HG03354 (cell line): ENCODE results near the gene TDRD12.
"Not testable (repeated sequence)": the region's sequence is repeated elsewhere in the genome, so short reads cannot be mapped to it uniquely, and the experiment has no call there.

Experiments
- ATAC-seq: cut with Tn5 transposase; IDR thresholded peaks from one replicate; pipeline ENCODE4 v1.9.1; 2021; ENCODE audit warnings: mild to moderate bottlenecking; ENCODE audit not compliant: unreplicated experiment, poor library complexity, severe bottlenecking

TDRD12 gene

DNA sequence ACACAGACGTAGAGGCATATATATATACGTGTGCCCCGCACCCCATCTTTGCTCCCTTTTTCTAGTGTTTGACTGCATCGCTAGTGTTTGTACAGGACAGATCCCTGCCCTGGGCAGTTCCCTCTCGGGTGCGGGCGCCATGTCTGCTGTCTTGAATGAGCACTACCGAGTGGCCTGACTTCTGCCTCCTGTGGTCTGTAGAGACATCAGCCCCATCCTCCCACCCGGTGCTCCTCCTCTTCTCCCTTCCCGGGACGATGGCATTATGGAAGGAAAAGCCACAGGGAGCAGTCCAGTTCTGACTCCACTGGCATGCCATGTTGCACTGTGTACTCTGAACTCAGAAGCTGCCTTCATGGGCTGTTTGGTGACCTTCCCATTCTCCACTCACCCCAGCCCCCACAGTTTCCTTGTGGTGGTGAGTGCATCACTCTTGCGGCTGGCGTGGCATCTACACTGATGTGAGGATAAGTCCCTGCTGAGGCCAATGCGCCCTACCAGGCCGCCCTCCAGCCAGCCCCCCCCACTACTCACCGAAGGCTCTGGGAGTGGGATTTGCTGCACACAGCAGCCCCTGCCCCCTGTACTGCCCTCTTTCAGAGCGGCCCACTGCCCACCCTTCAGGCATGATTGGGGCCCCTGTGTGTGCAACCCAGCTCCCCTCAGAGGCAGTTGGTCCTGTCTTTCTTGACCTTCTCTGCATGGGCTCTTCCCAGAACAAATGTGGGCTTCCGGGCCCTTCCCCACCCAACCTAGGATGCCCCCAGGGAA is 25.2 kb downstream of the TDRD12 start:
- no peak for ATAC-seq

DNA sequence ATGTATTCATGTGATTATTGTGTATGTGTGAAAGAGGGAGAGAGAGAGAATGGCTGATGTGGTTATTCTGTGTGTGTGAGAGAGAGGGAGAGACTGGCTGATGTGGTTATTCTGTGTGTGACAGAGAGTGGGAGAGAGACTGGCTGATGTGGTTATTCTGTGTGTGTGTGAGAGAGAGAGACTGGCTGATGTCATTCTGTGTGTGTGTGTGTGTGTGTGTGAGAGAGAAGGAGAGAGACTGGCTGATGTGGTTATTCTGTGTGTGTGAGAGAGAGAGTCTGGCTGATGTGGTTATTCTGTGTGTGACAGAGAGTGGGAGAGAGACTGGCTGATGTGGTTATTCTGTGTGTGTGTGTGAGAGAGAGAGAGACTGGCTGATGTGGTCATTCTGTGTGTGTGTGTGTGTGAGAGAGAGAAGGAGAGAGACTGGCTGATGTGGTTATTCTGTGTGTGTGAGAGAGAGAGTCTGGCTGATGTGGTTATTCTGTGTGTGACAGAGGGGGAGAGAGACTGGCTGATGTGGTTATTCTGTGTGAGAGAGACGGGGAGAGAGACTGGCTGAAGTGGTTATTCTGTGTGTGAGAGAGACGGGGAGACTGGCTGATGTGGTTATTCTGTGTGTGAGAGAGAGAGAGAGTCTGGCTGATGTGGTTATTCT is 26.2 kb downstream of the TDRD12 start:
- ATAC-seq, result not testable (repeated sequence)

DNA sequence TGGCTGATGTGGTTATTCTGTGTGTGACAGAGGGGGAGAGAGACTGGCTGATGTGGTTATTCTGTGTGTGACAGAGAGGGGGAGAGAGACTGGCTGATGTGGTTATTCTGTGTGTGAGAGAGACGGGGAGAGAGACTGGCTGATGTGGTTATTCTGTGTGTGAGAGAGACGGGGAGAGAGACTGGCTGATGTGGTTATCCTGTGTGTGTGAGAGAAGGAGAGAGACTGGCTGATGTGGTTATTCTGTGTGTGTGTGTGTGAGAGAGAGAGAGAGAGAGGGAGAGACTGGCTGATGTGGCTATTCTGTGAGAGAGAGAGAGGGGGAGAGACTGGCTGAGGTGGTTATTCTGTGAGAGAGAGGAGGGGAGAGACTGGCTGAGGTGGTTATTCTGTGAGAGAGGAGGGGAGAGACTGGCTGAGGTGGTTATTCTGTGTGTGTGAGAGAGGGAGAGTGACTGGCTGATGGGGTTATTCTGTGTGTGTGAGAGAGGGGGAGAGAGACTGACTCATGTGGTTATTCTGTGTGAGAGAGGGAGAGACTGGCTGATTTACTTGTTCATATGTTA is 27.1 kb downstream of the TDRD12 start:
- ATAC-seq, result not testable (repeated sequence)

DNA sequence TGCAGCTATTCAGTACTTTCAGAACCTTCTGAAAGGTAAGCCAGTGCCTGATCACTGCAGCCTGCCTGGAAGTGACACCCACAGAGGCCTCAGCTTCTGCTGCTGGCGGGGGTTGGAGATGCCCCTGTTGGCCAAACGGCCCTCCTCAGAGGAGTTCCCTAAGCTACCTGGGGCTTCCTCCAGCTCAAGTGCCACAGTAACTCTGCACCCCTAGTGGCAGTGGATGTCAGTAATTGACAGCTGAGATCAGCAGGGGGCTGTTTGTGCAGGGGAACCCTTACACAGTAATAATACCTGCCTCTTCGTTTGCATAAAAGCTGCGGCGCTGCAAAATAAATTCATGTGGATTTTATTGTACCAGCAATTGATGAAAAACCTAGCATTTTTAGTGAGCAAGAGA is 28.9 kb downstream of the TDRD12 start:
- peak; percentile 50 for ATAC-seq

DNA sequence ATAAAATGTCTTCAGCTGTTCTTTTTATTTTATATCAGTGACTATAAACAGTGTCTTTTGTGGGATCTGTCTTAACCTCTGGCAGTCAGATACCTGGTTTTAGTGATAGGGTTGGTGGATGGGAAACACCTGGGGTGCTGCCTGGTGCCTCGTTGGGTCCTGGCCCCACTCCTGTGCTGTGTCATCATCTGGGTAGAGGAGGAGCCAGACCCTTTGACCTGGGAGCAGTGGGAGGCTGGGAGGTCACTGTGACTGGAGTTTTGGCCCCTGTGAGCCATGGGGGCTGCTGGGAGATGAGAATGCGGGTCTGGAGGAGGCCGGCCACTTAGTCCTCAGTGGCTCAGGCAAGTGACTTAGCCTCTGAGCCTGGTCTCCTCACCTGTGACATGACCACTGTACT is 29.4 kb downstream of the TDRD12 start:
- ATAC-seq, result no peak

DNA sequence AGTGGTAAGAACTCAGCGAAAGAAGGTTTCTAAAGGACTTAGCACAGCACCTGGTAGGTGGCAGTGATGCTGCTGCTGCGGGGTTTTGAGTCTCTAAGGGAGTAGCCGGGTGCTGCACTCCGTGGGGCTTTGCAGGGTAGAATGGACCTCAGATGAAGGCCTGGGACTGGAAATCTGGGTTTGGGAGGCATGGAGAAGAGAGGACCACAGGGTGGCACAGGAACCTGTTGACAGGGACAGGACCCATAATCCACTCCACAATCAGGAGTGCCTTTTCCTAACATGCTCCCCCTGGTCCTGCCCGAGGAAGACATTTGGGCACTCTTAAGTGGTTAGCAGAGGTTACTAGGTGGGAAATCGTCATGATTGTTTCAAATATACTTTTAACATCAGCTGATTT is 29.8 kb downstream of the TDRD12 start:
- ATAC-seq, result no peak

DNA sequence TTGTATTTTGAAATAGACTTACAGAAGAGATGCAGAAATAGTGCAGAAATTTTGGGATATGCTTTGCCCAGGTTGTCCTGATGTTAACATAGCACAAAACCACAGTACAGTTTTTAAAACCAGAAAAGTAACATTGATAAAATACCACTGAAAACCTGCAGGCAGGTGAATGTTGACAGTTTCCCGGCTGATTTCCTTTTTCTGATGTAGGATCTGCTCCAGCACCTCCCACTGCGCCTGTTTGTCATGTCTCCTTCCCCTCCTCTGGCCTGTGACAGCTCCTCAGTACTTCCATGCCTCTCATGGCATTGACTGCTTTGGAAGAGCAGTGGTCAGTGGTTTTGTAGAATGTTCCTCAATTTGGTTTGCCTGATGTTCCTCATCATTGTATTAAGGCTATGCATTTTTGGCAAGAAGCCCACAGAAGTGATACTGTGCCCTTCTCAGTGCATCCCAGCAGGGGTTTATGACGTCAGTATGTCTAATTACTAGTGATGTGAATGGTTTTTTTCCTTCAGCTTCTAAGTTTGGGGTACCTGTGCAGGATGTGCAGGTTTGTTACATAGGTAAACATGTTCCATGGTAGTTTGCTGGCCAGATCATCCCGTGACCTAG is 31.0 kb downstream of the TDRD12 start:
- no peak for ATAC-seq

DNA sequence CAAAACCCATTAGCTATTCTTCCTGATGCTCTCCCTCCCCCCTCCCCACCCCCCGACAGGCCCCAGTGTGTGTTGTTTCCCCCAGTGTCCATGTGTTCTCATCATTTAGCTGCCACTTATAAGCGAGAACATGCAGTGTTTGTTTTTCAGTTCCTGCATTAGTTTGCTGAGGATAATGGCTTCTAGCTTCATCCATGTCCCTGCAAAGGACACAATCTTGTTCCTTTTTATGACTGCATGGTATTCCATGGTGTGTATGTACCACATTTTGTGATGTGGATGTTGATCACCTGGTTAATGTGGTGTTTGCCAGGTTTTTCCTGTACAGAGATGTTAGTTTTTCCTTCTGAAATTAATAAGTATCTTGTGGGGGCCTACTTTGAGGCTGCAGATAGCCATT is 31.5 kb downstream of the TDRD12 start:
- no peak for ATAC-seq

DNA sequence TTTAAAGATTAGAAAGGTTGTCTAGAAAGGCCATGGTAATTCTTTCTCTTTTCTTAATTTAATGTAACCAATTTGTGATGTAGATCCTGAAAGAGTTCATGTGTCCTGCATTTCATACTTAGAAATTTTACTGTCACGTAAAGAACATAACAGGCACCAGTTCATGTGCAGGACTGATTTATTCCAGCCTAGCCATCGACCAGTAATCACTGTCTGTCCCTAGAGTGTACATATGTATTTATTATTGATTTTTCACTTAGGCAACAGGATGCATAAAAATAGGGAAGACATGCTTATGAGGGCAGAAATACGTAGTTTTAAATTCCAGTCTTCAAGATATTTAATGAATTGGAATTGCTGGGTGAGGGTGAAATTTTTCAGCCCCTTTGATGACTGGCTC is 37.6 kb downstream of the TDRD12 start:
- ATAC-seq, result no peak

DNA sequence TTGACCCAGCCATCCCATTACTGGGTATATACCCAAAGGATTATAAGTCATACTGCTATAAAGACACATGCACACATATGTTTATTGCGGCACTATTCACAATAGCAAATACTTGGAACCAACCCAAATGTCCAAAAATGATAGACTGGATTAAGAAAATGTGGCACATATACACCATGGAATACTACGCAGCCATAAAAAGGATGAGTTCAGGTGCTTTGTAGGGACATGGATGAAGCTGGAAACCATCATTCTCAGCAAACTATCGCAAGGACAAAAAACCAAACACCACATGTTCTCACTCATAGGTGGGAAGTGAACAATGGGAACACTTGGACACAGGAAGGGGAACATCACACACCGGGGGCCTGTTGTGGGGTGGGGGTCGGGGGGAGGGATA is 45.8 kb downstream of the TDRD12 start:
- not testable (repeated sequence) for ATAC-seq

DNA sequence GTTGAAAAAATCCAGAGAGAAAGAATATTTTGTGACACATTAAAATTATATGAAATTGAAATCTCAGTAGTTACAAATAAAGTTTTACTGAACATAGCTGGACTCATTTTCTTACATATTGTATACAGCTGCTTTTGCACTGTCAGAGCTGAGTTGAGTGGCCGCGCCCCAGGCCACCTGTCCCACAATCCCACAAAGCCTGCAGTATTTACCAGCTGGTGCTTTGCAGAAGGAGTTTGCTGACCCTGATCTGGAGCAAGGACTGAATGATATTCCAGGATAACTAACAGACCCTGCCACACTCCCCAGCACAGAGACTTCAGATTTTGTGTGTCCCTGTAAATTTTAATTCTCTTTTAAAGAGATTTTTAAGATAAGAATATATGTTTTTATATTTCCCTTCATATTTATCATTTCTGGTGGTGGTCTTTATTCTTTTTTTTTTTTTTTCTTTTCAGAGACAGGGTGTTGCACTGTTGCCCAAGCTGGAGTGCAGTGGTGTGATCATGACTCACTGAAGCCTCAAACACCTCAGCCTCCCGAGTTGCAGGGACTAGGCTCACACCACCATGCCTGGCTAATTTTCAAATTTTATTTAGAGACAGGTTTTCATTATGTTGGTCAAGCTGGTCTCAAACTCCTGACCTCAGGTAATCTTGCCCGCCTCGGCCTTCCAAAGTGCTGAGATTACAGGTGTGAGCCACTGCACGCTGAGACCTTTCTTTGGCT is 48.5 kb downstream of the TDRD12 start:
- no peak for ATAC-seq

DNA sequence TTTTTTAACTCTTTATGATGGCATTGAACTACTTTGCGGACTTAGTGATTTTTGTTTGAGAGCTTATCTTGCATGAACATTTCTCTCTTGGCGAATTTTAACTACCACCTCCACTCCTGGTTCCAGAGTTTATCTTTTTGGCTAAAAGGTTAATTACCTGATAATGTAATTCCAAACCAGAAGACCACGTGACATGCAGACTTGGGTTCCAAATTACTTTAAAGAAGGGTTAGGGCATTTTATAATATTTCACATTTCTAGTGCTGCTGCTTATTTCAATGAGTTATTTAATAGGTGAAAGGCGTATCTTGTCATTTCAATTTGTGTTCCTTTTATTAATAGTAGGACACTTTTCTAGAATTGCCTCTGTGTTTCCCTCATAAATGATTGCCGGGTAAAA is 52.0 kb downstream of the TDRD12 start:
- ATAC-seq, result no peak

DNA sequence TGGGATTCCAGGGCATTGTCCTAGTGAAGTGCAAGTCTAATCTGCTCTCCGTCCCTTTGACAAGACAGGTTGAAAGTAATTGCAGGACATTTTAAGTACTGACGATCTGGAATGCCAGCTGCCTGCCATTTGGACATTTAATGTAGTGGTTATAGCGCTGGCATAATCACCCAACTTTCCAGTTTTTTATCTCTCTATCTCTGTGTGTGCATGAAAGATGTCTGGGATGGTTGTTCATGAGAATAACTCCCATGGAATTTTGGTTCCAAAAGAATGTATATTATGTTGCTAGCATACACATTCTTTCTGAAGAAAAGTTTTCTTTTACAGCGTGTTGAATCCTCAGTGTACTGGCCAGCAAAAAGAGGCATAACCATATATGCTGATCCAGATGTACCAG is 53.6 kb downstream of the TDRD12 start:
- ATAC-seq, result no peak

DNA sequence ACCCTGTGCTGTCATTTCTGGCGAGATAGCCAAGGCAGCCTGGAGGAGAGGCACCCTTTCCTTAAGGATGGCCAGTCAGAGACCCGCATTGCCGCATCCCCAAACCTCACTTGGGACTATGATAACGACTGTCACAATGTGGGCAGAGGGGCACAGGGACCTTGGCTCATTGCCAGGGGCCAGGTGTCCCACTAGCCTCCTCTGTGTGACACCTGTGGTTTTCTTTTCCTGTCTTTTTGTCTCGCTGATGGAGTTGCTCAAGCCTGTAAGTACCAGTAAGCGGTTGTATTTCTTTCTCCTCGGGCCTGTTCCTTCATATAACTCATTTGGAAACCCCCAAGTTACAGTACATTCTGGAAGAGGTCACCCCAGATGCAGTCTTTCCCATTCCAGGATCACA is 59.5 kb downstream of the TDRD12 start:
- no peak for ATAC-seq

DNA sequence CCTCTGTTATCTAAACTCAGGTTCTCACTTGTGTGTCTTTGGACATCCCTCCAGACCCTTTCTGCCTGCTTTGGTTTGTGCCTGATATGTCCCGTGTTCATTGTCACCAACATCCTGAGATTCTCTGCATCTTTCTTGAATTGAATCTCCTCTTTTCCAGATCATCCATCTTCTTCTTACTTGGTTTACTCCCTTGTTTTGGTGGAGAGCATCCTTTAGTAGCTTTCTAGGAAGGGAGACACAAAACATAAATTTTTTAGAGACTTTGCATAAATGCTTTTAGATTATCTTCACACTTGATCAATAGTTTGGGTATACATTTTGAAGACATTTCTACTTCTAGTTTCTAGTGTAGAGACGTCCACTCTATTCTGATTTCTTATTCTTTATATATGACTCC is 61.7 kb downstream of the TDRD12 start:
- ATAC-seq, result no peak

DNA sequence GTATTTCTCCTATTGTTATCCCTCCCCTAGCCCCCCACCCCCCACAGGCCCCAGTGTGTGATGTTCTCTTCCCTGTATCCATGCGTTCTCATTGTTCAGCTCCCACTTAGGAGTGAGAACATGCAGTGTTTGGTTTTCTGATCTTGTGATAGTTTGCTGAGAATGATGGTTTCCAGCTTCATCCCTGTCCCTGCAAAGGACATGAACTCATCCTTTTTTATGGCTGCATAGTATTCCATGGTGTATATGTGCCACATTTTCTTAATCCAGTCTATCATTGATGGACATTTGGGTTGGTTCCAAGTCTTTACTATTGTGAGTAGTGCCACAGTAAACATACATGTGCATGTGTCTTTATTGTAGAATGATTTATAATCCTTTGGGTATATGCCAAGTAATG is 62.5 kb downstream of the TDRD12 start:
- ATAC-seq, result not testable (repeated sequence)

DNA sequence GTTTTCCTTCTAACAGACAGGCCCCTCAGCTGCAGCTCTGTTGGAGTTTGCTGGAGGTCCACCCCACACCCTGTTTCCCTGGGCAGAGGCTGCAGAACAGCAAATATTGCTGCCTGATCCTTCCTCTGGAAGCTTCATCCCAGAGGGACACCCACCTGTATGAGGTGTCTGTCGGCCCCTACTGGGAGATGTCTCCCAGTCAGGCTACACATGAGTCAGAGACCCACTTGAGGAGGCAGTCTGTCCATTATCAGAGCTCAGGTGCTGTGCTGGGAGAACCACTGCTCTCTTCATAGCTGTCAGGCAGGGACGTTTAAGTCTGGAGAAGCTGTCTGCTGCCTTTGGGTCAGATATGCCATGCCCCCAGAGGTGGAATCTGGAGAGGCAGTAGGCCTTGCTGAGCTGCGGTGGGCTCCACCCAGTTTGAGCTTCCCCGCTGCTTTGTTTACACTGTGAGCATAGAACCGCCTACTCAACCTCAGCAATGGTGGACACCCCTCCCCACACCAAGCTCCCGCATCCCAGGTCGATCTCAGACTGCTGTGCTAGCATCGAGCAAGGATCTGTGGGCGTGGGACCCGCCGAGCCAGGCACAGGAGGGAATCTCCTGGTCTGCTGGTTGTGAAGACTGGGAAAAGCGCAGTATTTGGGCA is 67.7 kb downstream of the TDRD12 start:
- ATAC-seq, result not testable (repeated sequence)

DNA sequence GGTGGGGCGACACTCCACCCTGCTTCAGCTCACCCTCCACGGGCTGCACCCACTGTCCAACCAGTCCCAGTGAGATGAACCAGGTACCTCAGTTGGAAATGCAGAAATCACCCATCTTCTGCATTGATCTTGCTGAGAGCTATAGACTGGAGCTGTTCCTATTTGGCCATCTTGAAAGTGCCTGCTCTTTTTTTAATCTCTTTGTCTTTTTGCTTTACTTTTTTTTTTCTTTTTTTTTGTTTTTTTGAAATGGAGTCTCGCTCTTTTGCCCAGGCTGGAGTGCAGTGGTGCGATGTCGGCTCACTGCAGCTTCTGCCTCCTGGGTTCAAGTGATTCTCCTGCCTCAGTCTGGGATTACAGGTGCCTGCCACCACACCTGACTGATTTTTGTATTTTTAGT is 68.3 kb downstream of the TDRD12 start:
- ATAC-seq, result not testable (repeated sequence)

DNA sequence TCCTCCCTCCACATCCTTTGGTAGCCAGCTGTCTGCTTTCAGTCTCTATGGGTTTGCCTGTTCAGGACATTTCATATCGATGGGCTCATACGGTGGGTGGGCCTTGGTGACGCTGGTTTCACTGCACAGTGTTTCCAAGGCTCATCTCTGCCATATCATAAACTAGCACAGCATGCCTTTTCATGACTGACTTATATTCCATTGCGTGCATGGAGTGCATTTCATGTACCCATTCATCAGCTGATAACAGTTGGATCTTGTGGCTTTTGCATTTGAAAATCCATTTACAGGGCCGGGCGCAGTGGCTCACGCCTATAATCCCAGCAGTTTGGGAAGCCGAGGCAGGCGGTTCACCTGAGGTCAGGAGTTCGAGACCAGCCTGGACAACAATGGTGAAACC is 69.9 kb downstream of the TDRD12 start:
- ATAC-seq, result no peak

DNA sequence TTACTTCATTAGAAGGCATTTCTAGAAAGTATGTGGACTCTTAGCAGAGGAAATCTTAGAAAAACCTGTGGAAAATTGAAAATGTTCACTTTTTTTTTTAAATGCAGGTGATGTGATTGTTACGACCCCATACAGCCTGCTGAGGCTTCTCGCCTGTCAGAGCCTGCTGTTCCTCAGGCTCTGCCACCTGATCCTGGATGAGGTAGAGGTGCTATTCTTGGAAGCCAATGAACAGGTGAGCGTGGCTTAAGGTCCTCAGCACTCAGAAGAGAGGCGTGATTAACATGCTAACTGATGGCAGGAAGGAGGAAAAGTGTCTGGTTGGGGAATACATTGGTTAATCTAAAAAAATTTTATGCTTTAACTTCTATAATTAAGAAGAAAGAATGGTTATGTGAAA is 78.6 kb downstream of the TDRD12 start:
- no peak for ATAC-seq
